Measurements from ENCODE around the gene ZNF664. TPM values are rescaled to one million over a fixed set of nuclear protein-coding genes. Genes with fewer than 3 reads are reported as not detected.

ZNF664 gene
- total and polyA plus RNA-seq, 8 donors: 23.0 to 72.7 (median 56.7) TPM

DNA sequence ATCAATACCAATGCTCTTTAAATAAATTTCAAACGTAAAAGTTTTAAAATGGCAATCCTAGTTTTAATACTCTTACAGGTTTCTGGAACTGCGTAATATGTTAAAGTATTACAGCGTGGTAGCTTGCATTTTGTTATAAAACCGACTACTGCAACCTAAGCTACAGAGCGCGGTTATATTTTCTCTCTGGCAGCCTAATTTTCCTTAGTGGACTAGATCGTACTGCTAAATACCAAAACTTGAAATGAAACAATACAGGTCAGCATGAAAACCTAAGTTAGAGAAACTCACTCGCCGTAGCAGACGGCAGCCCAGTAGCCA lies 1.6 kb upstream of the ZNF664 start:
- no peak for FAIRE-seq
- intact Hi-C loops (cut with DNase I): no loop called here
- H3K4me3 ChIP-seq: peak overlapping the region; percentile 72 to 98 (median 87)

DNA sequence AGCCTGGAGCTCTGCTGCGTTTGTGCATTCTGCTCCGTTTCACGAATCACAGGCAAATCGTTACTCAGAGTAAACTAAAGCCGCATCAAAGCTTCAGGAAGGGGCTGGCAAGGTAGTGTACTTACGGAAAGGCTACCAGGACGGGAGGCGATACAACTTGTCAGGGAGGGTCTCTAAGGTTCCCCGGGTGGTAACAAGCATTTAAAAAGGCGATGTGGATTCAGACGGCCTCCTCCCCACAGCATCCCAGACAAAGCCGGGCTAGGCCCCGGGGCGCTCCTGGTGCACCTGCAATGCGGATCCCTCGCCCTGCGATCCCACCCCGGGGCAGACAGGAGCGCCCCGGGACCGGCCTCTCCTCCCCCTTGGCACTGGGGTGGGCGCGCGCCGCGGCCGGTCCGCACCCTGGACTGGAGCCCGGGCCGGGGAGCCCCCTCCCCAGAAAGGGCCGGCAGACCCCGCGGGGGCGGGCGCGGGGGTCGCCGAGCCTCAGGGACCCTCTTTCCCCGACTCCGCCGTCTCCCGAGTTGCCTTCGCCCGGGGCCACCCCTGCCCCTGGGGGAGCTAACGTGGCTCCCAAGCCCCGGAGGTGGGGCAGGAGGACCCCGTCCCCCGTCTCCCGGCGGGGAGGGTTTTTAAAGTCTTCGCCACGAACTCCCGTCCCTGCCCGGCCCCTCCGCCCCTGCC lies 1.1 kb upstream of the ZNF664 start:
- Histone ChIP-seq H3K9me3 (no peaks in the 10 kb centered on the region), H3K27ac (peak overlapping the region; percentile 76 to 92 (median 87)), H3K4me3 (peak overlapping the region; percentile 72 to 98 (median 87)), H3K36me3 (no peaks in the 10 kb centered on the region), H3K27me3 (no peaks in the 10 kb centered on the region), H3K4me1 (peaks cover 6 to 24% (median 14%) of the 10 kb centered on the region in 3 donors)
- 1% methylated on average over 29 to 55 of the region's 55 CpGs for WGBS, 2 donors
- DNase-seq: peak; percentile 34 to 84 (median 57)
- ATAC-seq: peak; percentile 13 to 39 (median 24)
- intact Hi-C loops (cut with DNase I): no loop called here
- FAIRE-seq: no peak
- no peak for TF ChIP-seq CTCF (IDR thresholded peaks at IDR 0.05)

More for the DNA sequence above, 1.6 kb upstream of the ZNF664 start:
- H3K27ac ChIP-seq: peak overlapping the region; percentile 76 to 92 (median 87)
- no peak for DNase-seq
- H3K36me3 ChIP-seq: no peaks in the 10 kb centered on the region
- H3K9me3 ChIP-seq: no peaks in the 10 kb centered on the region
- TF ChIP-seq CTCF (IDR thresholded peaks at IDR 0.05): no peak
- WGBS, 2 donors: 4 to 7% methylated on average over 10 of the region's 10 CpGs
- ATAC-seq: no peak
- peaks cover 6 to 24% (median 14%) of the 10 kb centered on the region in 3 donors for H3K4me1 ChIP-seq
- H3K27me3 ChIP-seq: no peaks in the 10 kb centered on the region

- H3K27ac ChIP-seq: peak overlapping the region; percentile 59 to 84 (median 70)
- no peaks in the 10 kb centered on the region for H3K9me3 ChIP-seq
- no peak for FAIRE-seq
- peak; percentile 0 to 22 (median 10) for ATAC-seq
- DNase-seq: peak; percentile 43 to 84 (median 70)
- H3K4me1 ChIP-seq: peaks cover 6 to 24% (median 14%) of the 10 kb centered on the region in 3 donors
- H3K36me3 ChIP-seq: no peaks in the 10 kb centered on the region
- intact Hi-C loops (cut with DNase I): no loop called here
- H3K4me3 ChIP-seq: peak overlapping the region; percentile 75 to 98 (median 89)
- TF ChIP-seq CTCF (IDR thresholded peaks at IDR 0.05): no peak
- no peaks in the 10 kb centered on the region for H3K27me3 ChIP-seq
- WGBS, 2 donors: 1 to 2% methylated on average over 23 to 69 of the region's 69 CpGs
These were observed 732 bp downstream of the ZNF664 start for GRCh38 chr12:123973552-123974341.

DNA sequence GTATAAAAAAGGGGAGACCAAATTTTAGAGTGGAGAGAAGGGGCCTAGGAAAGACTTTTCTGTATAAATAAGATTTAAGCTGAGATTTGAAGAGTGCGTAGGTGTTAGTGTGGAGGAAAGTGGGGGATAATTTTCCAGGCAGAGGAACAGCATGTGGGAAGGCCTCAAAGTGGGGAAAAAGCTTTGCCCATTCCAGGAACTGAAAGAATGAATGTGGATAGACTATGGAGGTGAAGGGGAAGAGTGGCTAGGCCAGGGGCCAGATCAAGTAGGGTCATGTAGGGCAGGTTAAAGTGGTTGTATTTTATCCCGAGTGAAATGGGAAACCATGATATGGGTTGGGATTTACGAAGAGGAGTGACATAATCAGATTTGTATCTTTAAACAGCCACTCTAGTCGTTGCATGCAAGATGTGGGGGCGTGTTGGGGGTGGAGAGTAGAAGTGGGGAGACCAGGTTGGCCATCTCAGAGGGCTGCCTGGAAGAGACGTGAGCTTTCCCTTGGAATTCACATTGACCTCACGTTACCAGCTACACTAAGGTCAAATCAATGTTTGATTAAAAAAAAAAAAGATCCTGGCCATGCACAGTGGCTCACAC lies 3.3 kb downstream of the ZNF664 start:
- WGBS, 2 donors: 72 to 75% methylated on average over 7 of the region's 7 CpGs
- Histone ChIP-seq H3K27ac (no peak overlapping the region), H3K27me3 (no peaks in the 10 kb centered on the region), H3K9me3 (no peaks in the 10 kb centered on the region), H3K4me3 (no peak overlapping the region), H3K4me1 (peaks cover 6 to 15% (median 14%) of the 10 kb centered on the region in 3 donors), H3K36me3 (no peaks in the 10 kb centered on the region)
- intact Hi-C loops (cut with DNase I): no loop called here
- no peak for FAIRE-seq
- no peak for ATAC-seq
- no peak for TF ChIP-seq CTCF (IDR thresholded peaks at IDR 0.05)
- DNase-seq: no peak

All from pancreas (tissue), 10 donors.